ENCODE results near the gene AK9.
"Not testable (repeated sequence)": the region's sequence is repeated elsewhere in the genome, so short reads cannot be mapped to it uniquely, and the experiment has no call there.

AK9 gene

DNA sequence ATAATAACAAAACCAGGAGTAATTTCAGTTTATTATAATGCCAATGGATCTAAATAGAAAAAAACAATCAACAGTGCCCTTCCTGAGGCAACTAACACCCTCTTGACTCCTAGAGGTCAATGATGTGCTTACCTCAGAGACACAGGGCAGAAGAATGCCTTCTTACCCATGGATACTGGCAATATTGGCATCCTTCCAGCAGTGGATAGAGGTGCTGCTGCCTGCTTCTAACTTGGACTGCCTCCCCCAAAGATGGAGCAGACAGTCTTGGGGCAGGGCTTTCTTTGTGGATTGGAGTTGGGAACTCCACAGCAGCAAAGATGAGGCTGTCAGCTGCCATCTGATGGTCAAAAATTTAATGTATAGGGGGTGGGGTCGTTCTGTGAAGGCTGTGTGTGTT, 78.7 kb downstream of the AK9 start:
- DNase-seq = no peak

DNA sequence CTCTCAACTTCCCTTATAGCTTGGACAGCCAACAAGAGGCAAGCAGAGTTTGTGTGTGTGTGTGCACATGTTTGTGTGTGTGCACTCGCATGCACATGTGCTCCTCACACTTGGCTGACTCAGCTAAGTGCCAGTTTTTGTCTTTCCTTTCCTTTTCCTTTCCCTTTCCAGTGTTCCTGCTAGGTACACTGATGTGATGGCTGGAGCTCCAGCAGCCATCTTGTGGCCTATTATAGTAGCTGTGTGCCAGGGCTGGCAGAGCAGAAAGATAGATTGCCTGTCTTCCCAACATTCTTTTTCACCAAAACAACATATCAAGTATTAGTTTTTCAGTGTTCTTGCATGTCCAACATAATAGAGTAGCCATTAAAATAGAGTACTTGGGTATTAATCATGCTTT, 79.5 kb downstream of the AK9 start:
- no peak for DNase-seq

- DNase-seq = no peak
Observed at GRCh38 chr6:109610590-109610989, 80.4 kb downstream of the AK9 start.

DNA sequence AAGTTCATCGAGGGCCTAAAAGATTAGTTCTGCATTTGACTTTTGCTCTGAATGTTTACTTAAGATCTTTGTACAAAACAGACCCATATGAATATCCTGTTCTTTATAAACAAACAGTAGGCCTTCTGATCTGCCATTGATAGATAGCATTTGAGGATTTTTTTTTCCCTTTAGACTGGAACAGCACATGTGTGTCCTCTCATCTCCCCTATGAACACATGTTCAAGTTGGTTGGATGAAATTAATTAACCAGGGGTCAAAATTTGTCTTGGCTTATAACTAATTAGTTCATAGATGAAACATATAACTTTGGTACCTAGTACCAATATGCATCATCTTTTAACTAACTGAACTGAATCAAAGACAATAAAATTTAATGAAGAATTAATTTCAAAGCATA, 81.3 kb downstream of the AK9 start:
- no peak for DNase-seq

DNA sequence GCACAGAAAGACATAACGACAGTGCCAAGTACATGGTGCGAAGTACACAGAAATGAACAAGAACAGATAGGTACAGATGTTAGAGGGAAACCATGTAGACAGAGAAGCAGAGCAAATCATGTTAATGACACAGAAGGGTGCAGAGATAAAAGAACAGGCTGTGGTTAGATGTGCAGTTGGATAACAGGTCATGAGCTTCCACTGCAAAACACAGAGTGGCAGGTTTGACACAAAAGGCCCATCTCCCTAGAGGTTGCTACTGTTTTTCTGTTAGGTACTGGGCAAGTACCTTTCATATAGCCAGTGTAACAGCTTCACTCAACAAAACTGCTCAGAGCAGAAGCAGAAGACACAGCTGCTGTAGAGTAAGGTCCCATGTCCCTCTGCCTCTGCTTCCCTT, 84.6 kb downstream of the AK9 start:
- no peak for DNase-seq

DNA sequence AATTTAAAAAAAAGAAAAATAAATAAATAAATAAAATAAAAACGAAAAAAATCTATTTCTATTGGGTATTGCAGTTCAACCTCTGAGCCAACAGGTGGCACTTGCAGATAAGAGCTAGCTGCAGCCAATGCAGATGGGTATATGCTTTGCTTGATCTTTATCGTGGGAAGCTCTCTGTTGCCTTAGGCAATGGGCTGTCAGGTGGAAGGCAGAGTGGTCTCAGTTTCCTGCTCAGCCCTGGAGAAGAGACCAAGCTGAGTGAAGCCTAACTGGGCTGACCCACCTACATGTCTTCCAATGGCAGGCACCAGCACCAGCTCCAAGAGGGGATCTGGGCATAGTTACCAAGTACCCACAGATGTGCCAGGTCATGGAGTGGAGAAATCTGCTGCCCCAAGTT, 95.0 kb downstream of the AK9 start:
- DNase-seq = peak; percentile 60

GRCh38 chr6:109580519-109580918, 110.5 kb downstream of the AK9 start:
- peak; percentile 55 for DNase-seq

GRCh38 chr6:109579361-109579760, 111.6 kb downstream of the AK9 start:
- DNase-seq = no peak

DNA sequence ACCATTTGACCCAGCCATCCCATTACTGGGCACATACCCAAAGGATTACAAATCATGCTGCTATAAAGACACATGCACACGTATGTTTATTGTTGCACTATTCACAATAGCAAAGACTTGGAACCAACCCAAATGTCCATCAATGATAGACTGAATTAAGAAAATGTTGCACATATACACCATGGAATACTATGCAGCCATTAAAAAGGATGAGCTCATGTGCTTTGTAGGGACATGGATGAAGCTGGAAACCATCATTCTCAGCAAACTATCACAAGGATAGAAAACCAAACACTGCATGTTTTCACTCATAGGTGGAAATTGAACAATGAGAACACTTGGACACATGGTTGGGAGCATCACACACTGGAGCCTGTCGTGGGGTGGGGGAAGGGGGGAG, 121.1 kb downstream of the AK9 start:
- DNase-seq = not testable (repeated sequence)

GRCh38 chr6:109561844-109562243, 129.2 kb downstream of the AK9 start:
- no peak for DNase-seq

- DNase-seq = no peak
Observed at GRCh38 chr6:109531446-109531845, 159.6 kb downstream of the AK9 start.

DNA sequence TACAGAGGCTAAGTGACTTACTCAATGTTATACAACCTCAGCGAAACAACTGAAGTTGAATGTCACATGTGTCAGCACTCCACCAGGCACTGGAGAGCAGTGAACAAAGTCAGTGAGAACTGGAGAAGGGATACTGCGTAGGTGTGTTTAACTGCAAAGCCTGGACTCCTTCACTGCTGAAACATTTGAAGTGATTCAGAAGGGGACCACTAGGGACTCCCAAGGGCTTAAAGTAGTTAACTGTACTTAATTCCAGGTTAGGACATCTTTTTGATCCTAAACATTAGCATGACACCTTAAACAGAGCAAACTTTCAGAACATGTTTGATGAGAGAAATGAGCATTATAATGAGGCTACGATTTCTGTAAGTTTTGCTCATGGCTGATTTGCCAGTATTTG, 163.0 kb downstream of the AK9 start:
- DNase-seq = no peak

GRCh38 chr6:109526905-109527628, 163.9 kb downstream of the AK9 start:
- DNase-seq = peak; percentile 71

DNA sequence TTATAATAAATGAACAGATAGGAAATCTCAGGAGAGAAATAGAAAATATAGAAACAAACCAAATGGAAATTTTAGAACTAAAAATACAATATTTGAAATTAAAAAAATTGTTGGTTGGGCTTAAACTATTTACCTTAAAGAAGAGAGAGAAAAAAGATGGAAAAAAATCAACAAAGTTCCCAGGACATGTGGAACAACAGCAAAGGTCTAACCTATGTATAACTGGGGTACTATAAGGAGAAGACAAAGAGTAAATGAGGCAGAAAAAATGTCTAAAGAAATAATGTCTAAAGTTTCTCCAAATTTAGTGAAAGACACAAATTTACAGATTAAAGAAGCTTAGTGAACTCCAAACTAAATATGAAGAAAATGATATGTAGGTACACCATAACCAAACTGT, 166.9 kb downstream of the AK9 start:
- no peak for DNase-seq

DNA sequence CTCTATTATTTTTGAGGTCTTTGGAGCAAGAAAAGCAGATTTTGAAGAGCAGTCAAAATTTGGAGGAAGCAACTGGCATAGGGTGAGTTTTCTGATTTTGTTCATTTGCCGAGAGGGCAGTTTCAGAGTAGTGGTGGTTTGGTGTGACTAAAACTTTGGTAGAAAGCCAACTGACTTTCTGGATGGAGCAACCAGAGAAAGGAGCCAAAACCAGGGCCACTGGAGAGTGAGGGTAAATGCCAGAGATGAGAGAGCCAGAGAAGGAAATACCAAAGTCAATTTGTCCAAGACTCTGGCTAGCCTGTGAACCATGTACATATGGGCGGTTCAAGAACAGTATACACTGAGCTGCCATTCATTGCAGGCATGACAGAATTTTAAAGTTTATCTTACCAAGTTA, 167.5 kb downstream of the AK9 start:
- no peak for DNase-seq

GRCh38 chr6:109521080-109521479, 169.9 kb downstream of the AK9 start:
- no peak for DNase-seq

- DNase-seq = not testable (repeated sequence)
Observed at GRCh38 chr6:109519647-109520046, 171.4 kb downstream of the AK9 start.

- no peak for DNase-seq
Observed at GRCh38 chr6:109516929-109517328, 174.1 kb downstream of the AK9 start.

DNA sequence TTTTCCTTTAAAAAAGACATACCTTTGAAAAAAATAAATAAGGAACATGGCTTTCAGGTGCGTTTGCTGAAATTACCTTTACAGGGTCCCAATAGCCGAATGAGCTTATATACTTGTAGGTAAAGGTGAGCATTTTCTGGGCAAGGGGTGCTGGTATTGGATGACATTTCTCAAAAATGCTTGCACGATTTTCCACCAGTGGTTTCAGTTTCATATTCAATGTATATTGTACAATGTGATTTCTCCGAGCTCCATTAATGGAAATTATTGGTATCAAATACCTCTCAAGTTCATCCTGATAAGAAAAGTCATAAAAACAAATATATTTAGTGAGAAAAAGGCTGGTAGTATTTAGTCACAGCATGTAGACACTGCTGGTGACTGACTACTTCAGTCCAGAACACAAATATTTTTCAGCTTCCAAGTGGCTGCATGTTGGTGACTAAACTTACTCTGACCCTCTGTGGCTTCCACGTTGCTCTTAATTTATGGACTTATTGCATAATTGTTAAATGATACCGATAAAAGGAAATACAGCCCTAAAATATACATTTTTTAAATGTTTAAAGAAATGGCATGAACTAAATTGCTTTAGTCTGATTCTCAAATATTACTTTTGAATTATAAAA, 175.1 kb downstream of the AK9 start:
- DNase-seq = no peak

DNA sequence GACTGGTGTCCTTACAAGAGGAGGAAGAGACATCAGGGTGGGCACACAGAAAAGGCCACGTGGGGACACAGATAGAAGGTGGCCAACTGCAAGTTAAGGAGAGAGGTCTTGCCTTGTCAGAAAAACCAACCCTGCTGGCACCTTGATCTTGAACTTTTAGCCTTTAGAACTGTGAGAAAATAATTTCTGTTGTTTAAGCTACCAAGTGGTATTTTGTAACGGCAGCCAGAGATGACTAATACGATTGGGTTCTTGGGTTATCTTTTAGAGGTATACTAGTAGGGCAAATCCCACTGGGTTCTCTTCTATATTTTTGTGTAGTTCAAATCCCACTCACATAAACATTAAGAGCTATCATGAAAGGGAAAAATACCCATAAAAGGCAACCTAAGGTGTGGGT, 176.1 kb downstream of the AK9 start:
- no peak for DNase-seq

- DNase-seq = peak; percentile 73
Observed at GRCh38 chr6:109513571-109514071, 177.4 kb downstream of the AK9 start.

DNA sequence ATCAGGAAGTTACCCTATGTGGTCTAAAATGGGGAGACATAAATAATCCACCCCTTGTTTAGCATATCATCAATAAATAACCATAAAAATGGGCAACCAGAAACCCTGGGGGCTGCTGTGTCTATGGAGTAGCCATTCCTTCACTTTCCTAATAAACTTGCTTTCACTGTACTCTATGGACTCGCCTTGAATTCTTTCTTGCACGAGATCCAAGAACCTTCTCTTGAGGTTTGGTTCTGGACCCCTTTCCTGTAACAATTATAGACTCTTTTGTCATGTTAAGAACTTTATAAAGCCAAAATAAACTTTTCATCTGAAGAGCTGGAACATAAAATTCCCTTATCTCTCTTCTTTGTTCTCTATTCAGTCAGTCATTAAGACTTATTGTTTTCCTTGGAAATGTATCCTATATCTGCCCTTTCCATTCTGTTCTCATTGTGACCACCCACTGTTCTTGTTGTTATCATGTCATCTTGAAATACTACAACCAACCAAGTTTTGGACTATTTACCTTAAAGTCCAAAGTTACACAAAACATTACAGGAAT, 178.7 kb downstream of the AK9 start:
- no peak for DNase-seq

DNA sequence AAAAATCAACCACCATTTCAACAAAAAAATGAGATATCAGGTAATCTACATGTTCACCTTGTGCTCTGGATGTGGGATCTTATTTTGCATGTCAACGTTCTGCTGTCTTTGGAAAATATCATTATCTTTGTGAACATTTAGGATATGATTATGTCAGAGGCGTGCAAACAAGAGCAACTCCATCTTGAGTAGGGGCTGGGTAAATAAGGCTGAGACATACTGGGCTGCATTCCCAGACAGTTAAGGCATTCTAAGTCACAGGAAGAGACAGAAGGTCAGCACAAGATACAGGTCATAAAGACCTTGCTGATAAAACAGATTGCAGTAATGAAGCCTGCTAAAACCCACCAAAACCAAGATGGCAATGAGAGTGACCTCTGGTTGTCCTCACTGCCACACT, 179.2 kb downstream of the AK9 start:
- no peak for DNase-seq

DNA sequence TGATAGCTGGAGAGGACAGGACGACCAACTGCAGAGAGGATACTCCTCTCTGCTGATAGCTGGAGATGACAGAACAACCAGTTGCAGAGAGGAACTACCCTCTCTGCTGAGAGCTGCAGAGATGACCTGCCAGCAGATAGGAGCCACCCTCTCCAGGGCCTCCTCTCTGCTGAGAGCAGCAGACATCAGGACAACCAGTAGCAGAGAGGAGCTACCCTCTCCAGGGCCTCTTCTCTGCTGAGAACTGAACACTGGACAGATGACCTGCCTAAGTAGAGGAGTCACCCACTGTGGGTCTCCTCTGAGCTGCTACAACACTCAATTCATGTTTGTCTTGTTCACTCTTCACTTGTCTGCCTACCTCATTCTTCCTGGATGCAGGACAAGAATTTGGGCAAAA, 180.6 kb downstream of the AK9 start:
- no peak for DNase-seq
